C1 segment of cervical spinal cord (tissue), 14 donors: Measurements from ENCODE around the gene CRB2.
"Not testable (repeated sequence)": the region's sequence is repeated elsewhere in the genome, so short reads cannot be mapped to it uniquely, and the experiment has no call there.

Experiments used
- DNase-seq, 14 donors: peaks; one replicate each; lab custom pipeline; 2025; lab: John Stamatoyannopoulos, UW

CRB2 gene

DNA sequence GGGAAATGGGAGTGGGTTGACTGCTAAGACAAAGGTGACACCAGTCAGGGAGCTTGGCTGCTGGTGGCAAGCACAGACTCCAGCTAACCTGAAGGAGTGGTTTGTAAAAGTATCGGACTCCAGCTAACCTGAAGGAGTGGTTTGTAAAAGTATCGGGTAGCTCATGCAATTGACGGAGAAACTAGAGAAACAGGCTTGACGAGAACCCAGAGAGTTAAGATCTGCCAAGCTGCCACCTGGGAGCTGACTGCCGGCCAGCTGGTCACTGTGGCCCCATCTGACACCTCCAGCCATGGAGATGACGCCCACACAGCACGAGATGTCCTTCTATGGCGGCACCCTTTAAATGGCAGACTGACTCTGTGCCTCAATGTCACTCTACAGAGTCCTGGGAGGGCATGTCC lies 28.3 kb upstream of the CRB2 start:
- peak in 1 of 14 donors; percentile 19 for DNase-seq

DNA sequence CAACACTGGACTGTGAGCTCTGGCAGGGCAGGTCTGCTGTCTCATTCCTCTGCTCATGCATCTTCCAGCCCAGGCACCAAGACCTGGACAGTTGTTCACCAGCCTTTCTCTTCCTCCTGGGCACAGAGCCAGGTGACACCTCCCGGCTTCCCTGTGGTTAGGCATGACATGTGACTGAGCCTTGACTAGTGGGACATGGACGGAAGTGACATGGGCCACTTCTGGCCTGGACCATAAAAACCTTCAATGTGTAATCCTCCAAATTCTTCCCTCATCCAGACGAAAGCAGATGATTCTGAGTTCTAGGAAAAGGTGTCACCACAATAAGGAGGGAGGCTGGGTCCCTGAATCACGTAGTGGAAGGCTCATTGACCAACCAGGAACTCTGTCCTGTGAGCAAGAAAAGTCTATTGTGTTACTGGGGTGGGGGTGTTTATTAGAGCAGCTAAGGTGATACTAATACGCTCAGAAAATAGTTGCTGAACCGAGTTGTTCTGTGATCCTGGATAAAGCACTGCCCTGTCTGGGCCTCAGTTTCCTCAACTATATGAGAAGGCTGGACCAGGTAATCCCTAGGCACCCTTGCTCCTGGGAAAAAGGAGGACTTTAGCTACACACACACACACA lies 26.6 kb upstream of the CRB2 start:
- peak in 6 of 14 donors; percentile 2 to 35 (median 23) for DNase-seq

DNA sequence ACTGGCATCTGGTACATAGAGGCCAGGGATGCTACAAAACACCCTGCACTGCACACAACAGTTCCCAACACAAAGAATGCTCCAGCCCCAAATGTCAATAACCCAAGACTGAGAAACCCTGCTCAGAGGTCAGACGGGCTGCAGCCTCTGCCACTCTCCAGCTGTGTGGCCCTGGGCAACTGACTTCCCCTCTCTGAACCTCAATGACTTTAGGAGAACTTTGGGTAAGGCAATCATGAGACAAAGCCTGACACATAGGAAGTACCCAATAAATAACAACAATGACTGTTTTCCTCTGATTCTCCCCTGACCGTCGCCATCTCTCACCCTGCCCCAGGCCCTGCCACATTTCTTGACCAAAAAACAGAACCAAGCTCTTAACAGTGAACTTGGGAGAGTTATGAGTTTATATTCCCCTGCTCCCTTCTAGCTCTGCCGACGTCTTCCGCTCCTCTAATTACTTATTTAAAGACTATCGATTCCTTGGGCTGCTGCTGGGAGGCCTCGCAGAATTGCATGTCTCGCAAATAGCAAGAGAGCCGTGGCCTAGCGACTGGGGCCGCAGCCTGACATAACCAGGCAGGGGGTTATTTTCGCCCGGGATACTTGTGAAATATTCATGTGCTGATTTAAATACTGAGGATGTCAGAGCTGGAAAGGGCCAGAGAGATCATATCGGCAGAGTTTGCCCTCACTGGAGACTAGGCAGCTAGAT lies 24.5 kb upstream of the CRB2 start:
- DNase-seq: no peak

DNA sequence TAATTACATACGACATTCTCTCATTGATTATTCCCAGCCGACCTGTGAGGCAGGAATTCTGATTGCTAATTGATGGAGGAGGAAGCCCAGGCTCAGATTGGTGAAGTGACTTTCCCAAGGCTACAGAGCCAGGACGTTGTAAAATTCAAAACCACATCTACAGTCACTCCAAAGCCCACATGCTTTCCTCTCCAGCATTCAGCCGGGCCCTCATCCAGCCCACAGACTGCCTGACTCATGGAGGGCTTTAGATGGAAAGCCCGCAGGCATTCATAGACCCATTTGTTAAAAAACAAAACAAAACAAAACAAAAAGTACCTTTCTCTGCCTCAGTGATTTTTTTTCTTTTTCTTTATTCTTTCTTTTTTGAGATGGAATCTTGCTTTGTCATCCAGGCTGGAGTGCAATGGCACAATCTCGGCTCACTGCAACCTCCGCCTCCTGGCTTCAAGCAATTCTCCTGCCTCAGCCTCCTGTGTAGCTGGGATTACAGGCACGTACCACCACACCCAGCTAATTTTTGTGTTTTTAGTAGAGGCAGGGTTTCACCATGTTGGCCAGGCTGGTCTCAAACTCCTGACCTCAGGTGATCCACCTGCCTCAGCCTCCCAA lies 22.8 kb upstream of the CRB2 start:
- DNase-seq: not testable (repeated sequence)

DNA sequence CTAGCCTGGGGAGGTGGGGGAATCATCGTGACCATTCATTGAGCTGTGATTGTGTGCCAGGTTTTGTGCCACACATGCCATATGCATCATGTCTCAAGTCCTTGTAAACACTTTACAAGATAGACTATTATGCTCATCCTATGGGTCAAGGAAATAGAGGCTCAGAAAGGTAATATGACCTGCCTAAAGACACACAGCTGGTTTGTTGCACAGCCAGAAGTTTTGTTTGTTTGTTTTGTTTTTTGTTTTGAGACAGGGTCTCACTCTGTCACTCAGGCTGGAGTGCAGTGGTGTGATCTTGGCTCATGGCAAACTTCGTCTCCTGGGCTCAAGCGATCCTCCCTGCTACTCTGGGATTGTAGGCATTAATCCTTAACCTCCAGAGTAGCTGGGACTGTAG lies 21.4 kb upstream of the CRB2 start:
- no peak for DNase-seq

DNA sequence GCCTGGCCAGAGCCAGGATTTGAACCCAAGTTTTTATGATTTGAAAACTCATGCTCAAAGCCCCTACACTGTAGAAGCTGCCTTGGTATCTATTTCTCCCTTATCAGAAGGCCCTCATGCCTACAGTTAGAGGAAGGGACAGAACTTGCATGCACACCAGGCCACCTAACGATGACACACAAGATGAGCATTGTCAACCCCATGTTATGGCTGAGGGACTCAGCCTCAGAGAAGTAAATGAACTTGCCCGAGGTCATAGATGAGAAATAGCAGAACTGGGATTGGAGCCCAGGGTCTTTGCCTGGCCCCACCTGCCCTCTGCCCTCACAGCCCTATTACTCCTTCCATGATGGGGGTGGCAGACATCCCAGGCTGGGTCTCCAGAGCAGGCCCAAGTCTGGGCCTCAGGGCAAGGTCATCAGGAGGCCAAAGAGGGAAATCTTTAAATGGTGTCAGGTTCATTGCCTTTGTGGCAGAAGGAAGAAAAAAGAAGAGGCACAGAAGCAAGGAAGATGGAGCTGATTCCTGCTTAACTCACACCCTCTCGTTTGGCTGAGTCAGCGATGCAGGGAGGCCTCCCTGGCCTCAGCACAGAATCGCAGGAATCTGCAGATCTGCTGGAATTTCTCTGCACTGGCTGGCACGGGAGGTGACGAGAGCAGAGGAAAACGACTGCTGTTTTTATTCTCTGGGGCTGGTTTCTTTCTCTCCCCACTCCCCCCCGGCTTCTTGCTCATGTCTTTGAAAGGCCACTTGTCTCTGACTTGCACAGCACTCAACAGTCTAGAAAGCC lies 20.6 kb upstream of the CRB2 start:
- peak in 1 of 14 donors; percentile 12 for DNase-seq

DNA sequence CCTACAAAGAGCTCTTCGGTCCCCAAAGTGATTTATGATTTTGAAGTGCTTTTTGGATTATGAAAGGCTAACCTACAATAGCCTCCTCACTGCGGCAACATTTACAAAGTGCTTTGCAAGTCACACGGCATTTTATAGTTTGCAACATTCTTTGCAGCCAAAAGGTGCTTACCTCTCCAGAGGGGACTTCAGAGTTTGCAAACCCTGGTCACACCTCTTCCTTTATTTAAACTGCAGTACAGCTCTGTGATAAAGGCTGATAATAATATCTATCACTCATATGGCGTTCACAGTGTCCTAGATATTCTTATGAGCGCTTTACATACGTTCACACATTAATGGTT lies 20.0 kb upstream of the CRB2 start:
- no peak for DNase-seq

DNA sequence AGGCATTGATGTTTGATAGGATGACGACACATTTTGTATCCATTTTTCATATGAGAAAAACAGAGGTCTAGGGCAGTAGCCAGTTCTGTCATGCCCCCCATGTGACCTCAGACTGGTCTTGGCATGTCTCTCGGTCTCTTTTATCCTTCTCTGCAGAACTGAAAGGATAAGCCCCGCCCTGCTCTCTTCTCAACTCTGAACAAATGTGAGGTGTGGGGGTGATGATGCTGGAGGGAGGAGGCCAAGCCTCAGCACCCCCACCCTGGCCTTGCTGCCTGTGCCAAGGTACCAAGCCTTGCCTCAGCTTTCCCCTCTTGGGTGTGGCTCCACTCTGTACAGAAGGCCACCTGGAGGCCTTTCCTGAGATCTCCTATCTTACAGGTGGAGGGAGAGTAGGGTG lies 19.5 kb upstream of the CRB2 start:
- no peak for DNase-seq

DNA sequence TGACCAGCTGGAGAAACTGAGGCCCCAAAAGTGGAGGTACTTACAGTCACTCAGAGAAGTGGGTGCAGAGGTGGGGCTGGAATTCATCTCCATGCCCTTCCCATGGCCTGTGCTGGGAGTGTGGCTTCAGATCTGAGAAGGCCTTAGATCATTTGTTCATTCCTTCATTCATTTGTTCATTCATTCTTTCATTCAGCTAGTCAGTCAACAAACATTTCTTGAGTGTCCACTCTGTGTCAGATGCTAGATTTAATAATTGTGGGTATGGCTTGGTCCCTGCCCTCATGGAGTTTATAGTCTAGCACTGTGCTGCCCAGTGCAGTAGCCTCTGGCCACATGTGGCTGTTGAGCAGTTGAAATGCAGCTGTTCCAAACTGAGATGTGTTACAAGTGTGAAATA lies 19.0 kb upstream of the CRB2 start:
- DNase-seq: no peak

DNA sequence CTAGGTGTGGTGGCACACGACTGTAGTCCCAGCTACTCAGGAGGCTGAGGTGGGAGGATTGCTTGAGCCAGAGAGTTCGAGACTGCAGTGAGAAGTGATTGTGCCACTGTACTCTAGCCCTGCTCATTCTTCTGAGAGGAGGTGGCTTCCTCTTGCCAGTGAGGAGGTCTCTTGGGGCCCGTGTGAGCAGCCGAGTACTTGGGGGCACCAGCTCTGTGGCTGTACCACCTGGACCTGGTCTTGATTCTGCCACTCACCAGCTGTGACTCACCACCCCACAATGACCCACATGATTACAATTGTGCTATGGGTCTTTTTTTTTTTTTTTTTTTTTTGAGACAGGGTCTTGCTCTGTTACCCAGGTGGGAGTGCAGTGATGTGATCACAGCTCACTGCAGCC lies 18.0 kb upstream of the CRB2 start:
- no peak for DNase-seq

DNA sequence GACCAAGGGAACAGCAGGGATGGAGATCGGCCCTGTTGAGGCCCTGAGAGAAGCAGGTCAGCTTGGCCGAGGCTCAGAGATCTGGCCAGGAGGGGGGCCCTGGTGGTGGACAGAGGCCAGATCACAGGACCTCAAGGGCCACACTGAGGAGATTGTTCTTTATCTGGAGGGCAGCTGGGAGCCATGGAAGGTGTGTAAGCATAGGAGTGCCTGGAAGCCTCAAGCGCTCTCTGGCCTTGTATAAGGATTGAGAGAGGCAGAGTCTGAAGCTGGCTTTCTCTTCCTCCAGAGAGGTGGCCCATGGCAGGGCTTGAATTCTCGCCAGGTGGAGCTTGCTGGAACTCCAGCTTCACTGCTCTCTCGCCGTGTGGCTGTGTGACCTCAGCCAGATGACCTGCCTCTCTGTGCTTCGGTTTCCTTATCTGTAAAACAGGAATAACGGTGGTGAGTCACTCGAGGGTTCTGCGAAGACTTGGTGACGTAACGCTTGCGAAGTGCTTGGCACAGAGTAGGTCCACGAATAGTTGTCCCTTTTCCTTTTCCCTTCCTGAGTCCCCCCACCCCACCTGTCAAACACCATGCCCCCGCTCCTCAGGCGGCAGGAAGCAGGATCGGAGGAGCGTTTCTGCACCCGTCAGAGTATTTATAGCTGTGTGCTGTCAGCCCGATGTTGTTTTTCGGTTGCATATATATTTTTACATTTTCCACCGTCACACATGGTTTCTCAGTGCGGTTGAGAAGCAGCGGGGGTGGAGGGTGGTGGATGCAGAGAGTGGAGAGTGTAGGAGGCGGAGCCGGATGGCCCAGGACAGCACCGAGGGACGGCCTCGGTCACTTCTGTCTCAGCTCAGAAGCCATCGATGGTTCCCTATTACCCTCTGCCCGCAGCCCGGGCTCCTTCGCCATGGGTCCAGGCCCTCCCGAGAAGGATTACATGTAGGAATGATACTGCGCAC lies 17.0 kb upstream of the CRB2 start:
- no peak for DNase-seq

DNA sequence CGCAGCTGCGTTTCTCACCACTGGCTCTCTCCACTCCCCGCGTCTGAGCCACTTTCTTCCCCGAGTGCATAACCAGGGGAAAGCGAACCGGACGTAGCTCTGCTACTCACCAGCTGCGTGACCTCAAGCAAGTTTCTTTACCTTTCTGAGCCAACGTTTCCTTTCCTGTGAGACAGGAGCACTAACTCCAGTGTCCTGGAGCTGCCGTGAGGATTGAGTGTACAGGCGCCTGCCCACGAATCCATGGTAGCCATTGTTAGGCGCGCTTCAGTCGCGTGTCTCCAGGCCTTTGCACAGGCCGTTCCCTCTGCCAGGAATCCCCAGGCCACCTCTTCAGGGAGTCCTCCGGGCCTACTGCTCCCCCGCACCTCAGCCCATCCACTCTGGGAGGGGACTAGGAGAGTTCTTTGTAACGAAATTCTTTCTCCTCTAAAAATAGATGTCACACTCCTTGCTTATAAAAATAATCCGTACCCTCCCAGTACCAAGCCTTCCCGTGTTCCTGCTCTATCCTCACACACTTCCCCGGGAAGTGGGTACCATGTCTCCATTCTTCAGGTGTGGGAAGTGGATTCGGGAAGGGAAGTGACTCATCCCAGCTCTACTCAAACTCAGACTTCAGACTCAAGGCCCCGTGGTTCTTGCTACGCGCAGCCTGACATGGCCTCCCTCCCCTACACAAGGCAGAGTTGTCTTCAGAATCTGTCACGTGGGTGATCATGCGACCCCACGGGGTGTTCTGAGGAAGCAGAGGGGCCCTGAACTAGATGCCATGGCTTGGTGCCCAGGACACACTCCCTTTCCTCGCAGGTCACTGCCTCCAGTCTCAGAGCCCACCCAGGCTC lies 16.1 kb upstream of the CRB2 start:
- DNase-seq: peak in 8 of 14 donors; percentile 15 to 61 (median 35)

DNA sequence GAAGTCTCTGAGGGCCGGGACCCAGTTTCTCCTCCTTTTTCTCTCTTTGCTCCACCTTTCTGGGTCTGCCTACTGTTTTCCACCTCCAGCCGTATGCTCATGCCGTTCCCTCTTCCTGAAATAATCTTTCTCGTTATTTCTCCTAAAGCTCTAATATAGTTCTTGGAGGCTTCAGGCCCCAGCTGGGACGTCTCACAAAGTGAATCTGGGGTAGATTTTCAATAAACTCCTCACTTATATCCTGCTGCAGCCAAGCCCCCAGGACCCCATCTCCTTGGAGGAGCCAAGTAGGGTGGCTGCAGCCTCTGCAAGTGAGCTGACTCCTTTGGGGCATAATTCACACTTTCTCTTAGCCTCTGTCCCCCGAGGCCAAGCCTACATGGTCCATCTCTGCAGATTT lies 14.2 kb upstream of the CRB2 start:
- DNase-seq: no peak

DNA sequence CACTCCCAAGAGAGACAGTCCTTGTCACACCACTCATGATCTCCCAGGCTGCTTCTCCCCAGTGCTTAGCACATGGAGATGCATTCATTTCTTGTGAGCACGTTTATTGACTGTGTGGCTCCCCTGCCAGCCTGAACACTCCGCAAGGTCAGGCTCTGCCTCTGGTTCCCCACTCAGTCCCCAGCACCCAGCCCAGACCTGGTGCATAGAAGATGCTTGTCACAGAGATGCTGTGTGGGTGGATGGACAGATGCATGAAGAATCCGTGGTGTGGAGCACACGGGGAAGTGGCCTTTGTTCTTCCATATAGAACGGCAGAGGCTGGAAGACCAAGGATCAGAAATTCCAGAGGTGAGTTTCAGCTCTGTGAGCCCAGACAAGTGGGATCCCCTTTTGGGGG lies 13.8 kb upstream of the CRB2 start:
- DNase-seq: no peak

DNA sequence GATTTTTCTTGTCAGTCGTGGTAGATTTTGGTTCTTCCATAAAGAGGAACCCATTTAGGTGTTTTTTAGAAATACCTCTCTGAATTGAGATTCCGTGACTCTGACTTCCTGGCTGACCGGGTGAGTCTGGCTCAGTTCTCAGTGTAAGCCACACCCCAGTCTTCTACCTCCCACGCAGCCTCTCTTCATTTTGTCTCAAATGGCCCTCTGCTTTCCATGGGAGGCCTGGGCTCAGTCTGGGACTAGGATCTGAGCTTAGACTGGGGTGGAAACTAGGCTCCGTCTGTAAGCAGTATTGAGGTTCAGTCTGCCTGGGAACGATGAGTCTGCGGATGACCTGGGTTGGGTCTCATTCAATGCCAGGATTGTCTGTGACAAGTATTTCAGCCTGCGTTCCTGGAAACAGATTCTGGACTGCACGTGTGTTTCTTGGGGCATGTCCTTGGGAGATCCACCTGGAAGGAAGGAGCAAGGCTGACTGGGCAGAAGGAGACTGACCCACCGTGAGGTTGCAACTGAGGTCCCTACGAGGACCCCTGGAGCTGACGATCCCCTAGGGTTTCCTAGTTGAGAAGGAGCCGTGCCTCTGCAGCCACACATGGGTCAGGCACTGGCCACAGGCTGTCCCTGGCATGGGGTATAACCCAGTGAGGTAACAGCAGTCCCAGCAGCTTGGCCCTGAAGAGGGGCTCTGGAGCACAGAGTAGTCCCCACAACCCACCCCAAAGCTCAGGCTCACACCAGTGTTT lies 12.4 kb upstream of the CRB2 start:
- no peak for DNase-seq

DNA sequence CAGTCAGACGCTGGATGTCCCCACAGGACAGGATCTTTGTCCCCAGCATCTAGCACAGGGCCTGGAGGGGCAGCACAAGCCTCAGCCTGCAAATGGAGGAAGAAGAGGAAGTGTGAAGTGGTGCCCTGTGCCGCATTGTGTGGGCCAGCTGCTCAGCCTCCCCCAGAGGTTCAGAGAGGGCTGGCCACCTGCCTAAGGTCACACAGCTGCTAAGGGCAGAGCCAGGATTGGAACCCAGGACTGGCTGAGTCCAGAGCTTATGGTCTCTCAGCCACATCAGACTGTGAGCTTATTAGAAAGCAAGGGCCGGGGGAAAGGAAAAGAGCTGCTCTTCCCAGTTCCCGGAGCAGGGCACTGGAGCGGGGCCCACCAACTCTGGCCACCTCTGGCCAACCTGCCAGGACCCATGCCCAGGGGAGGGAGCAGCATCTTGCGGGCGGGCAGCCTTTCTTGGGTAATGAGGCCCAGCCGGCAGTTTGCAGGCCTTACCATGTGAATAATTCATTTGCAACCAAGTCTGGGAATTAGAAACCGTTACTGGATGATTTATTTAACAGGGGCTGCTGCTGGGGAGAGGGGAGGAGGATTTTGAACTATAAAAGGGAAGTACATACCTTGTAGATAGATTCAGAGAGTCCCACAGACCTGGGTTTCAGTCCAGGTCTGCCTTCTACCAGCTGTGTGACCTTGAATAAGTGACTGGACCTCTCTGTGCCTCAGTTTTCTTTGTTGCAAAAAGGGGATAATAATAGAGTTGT lies 11.6 kb upstream of the CRB2 start:
- no peak for DNase-seq

DNA sequence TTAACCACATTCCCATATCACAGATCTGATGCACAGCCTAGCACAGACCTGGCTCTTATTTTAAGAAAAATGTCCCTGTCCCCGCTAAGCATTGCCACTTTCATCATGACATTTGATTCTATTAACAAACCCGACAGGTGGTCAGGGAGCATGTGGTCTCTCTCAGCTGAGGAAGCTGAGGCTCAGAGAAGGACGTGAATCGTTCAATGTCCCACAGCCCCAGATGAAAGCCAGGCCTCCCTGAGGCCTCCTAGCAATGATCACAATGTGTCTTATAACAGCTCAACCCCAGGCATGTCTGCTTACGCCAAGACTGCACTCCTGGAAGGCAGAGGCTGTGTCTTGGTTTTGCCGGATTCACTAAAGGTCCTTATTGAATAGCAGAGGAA lies 10.4 kb upstream of the CRB2 start:
- DNase-seq: no peak

DNA sequence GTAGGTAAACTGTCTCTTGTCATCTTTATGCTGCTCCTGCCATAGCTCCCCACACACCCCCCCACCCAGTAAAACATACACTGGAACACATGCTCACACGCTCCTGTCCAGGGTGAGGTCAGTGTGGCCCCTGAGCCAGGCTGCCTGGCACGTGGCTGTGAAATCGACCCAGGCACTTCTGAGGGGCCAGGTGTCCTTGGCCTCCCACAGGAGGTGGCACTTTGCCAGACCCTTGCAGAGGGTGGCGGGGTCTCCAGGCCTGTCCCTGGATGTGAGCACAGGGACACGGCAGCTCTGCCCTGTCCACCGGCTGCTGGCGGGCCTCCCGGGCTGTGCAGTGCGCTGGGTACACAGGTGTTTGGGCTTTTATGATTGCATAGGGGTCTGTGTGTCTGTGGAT lies 10.0 kb upstream of the CRB2 start:
- DNase-seq: no peak

DNA sequence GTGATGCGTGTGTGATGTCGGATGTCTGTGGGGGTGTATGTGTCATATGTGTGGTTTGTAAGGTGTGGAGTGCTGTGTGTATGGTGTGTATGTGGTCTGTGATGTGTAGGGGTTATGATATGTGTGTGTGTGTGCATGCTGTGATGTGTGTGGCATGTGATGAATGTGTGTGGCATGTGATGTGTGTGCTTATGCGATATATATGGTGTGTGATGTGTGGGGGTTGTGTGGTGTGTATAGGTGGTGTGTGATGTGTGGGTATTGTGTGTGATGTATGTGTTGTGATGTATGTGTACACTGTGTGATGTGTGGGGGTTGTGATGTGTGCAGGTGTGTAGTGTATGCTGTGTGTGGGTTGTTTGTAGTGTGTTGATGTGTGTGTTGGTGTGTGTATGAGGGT lies 9.2 kb upstream of the CRB2 start:
- DNase-seq: no peak
